ENCODE results near the gene ABRACL.
"Not testable (repeated sequence)": the region's sequence is repeated elsewhere in the genome, so short reads cannot be mapped to it uniquely, and the experiment has no call there.

Gene ABRACL

DNA sequence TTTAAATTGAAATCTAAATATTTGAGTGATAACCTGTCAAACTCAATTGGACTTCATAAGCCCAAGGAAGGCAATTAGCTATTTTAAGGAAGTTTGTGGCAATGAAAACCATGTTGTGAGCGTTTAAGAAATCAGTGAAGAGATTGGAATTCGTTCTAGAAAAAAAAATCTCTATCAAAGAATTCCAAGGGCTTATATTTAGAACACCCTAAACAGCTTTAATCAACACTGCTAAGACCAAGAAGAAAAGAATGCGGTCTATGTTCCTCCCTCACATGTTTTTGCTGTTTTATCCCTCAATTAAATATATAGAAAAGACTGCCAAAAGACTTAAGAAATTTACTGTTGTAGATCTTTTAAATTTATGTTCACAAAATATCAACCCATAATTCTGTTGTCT, 16.6 kb upstream of the ABRACL start:
- no peak for DNase-seq (ENCODE audit: low spot score)

DNA sequence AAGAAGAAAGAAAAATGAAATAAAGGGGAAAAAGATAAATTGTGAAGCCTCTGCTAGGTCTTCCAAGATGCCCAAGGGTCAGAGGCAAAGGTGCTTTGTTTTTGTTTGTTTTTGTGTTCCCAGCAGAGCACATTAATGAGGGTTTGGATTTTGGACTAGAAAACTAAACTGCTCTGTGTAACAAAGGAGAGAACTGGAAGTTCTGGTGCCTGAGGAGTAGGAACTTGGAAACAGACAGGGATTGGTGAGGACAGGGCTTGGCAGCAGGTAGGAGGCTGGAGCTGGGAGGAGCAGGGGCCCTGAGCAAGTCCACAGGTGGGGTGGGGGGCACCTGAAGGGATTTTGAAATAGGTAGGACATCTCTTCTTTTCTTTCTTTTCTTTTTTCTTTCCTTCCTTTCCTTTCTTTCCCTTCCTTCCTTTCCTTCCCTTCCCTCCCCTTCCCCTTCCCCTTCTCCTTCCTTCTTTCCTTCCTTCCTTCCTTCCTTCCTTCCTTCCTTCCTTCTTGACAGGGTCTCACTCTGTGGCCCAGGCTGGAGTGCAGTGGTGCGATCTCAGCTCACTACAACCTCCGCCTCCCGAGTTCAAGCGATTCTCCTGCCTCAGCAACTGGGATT, 15.3 kb upstream of the ABRACL start:
- DNase-seq (ENCODE audit: low spot score), result no peak

DNA sequence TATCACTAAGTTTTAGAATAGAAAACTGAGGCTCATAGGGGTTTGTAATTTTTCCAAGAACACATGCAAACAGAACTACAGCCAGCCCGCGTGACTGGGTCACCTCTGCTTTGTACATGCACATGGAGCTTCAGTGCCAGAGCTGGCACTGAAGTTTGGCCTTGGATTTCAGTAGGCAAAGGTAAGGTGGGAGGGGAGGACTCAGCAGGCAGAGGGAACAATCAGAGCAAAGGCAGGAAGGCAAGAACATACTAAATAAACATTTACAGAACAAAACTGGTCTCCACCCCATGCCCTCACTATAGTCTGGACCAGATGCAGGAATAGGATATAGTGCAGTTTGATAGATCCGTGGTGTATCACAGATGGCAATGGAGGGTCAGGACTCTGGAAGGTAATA, 13.6 kb upstream of the ABRACL start:
- no peak for DNase-seq (ENCODE audit: low spot score)

DNA sequence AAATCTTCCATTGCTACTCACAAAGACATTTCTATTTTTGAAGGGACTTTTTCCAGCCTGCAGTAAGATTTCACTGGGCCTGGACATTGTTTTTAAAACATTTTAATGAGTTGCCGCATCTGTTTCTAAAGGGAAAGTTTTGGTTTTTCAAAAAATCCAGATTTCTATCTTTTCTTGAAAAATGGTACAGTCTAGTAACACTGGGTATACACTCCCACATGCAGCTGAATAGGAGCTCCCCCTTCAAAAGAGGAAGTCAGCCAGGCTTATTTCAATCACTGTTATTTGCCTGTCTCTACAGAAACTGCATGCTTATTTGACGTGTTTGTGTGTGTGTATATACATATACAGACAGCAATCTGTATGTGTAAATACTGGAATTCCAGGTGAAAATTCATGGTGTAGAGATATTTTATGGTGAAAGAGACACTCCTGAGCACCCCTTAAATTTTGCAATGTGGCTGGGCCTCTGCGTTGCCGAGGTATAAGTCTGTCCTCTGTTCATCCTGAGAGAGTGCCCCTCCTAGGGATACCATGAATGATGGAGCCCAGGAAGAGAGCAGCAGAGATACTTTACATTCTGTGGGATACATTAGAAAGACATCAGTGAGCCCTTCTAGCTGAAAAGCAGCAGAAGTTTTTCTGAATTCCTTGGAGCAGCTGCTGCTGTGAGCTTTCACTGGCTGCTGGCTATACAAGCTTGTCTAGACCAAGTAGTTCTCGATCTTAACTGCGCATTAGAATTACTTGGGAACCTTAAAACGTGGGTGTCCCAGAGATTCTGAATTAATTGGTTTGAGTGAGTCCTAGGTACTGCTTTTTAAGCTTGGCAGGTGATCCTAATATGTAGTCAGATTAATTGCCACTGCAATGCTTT, 12.0 kb upstream of the ABRACL start:
- DNase-seq (ENCODE audit: low spot score), result no peak

DNA sequence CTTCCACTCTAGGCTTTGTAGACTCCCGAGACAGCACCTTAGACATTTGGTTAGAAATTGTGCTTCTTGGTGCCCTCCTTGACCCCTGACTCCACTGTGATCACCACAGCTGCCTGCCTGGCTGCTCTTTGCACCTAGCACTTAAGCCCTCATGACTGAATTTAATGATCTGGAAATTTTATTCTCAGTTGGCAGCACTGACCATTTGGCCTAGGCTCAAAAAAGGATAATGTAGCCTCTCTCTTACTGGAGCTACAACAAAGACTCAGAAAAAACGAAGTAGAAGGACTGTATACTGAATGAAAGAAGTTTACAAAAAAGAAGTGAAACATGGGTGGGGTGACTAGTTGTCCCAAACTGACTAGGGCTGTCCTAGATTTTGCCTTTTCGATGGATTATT, 11.3 kb upstream of the ABRACL start:
- no peak for DNase-seq (ENCODE audit: low spot score)

DNA sequence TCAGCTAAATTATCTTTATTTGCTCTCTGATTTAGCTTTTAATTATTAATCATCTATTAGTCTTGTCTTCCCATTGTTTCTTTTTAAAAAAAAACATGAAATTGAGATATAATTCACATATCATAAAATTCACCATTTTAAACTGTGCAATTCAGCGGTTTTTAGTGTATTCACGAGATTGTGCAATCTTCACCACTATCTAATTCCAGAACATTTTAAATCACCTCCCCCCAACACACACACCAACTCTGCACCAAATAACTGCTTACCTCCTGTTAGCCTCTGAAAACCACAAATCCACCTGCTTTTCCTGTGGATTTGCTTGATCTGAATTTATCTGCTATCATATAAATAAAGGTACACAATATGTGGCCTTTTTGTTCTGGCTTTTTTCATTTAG, 8.8 kb upstream of the ABRACL start:
- DNase-seq (ENCODE audit: low spot score), result no peak

DNA sequence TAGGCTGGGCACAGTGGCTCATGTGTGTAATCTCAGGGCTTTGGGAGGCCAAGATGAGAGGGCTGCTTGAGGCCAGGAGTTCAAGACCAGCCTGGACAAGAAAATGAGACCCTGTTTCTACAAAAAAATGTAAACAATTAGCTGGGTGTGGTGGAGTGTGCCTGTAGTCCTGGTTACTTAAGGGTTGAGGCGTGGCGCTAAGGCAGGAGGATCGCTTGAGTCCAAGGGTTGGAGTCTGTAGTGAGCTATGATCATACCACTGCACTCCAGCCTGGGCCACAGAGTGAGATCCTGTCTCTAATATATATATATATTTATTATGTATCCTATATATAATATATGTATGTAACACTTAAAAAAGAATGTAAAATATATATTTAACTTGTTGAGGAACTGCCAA, 7.9 kb upstream of the ABRACL start:
- DNase-seq (ENCODE audit: low spot score), result no peak

DNA sequence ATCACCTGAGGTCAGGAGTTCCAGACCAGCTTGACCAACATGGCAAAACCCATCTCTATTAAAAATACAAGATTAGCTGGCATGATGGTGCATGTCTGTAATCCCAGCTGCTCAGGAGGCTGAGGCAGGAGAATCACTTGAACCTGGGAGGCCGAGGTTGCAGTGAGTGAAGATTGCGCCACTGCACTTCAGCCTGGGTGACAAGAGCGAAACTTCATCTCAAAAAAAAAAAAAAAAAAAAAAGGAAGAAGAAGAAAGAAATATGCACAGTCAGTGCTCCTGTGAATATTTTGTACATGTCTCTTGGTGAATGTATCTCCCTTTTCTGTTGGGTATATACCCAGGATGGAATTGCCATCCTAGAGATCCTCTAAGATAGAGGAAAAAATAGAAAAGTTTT, 3.1 kb upstream of the ABRACL start:
- not testable (repeated sequence) for DNase-seq (ENCODE audit: low spot score)

DNA sequence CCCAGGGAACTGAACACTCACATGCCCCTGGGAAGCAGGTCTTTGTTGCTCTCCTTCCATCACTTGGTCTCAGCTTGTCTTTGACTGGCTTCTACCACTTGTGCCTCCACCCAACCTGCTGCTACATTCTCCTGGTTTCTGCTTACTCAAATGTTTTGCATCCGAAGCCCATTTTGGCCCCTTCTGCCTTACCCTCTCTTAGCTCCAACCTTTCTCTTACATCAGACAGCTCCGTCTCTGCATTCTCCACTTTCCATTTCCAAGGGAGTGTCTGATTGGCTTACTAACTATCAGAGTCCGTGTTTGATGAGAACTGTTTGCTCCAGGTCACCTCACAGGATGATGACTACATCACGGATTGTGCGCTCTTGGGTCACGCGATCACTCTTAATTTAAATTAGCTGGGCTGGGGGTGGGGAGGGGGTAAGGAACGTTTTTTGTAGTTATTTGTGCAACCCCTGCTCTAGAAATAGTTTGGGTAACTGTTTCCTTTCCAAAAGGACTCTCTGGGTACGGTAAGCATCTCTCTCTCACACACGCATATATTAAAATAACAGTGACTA, 844 bp upstream of the ABRACL start:
- DNase-seq (ENCODE audit: low spot score), result peak; percentile 48

DNA sequence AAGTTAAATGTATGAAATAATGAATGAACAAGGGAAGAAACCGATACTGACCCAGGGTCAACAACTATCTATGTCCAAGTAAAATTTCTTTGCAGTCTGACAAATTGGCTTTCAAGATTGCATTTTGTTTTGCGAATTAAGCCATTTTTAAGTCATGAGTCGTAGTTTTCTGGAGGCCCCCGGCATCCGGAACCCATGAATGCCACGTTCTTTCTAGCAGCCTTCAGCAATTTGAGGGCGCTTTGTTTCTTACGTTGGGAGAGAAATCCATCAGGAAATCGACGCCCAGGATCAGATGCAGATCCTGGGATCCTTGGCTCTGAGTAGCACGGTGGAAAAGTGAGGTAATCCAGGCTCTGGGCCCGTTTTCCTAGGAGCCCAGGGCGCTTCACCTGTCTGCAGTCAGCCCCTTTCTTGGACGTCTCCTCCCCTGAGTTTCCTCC, 309 bp upstream of the ABRACL start:
- DNase-seq (ENCODE audit: low spot score), result no peak

DNA sequence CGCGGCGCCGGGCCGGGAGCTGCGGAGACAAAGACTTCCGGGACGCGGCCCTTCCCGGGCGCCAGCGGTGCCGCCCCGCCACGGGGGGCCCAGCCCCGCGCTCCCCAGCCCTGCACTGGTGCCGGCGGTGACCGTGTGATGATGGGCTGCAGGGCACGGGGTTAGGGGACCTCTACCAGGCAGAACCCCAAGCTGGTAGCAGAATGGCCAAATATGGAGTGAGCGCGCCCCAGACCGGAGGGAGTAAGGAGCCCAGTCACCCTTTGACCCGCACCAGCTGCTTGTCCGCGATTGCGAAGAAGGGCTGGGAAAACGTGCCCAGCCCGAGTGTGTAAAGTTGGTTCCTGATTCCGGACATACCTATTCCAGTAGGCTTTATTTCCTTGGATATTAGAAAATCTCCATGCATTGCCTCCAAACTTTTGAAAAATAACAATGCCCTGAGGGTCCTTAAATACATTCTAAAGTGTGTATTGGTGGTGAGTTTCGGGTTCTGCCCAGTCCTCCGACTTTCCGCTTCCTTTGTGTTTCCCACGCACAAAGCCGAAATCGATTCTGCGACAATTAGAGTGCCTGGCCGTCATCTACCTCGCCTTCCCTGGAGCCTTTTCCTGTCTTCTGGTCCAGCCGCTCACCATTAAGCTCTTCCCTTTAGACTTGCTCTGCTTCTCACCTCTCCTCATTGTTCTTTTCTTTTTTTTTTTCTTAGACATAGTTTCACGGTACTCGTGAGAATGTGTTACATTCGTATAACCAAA, 1.1 kb downstream of the ABRACL start:
- peak; percentile 73 for DNase-seq (ENCODE audit: low spot score)

DNA sequence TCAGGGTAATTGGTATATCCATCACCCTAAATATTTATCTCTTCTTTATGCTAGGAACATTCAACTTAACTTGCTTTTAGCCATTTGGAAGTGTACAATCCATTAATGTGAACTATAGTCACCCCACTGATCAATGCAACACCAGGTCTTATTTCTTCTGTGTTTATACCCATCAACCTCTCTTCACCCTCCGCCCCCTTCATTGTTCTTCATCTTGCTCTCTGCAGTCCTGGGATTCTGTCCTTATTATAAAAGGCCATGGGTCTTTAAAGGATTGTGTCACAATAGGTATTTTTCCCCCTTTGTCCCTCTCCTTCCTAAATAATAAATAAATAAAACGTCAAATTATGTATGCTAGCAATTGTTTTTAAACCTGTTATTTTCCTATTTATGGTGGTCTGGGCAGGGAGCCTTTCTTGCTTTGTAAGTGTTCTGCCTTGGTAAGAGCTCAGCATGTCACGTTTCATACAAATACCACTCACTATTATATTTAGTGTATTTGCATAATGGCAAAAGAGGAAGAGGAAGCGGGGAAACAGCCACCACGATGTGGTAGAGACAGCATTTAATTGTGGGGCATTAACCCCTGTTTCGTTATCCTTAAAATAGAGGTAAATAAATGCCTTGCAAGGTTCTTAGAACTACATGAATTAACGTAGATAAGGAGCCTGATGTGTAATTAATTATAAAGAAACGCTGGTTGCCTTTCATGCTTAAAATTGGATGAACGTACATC, 1.9 kb downstream of the ABRACL start:
- DNase-seq (ENCODE audit: low spot score), result no peak

DNA sequence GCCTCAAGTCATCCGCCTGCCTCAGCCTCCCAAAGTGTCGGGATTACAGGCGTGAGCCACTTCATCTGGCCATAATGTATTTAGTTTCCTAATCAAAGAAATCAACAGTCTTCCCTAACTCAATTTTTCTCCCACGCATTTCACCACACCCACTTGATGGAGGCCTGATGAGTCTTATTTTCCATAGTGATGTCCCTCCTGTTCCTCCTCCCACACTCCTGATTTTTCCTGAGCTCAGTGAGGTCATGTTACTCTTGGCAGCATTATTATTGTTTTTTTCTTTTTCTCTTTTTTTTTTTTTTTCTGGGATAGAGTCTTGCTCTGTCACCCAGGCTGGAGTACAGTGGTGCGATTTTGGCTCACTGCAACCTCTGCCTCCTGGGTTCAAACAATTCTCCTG, 8.9 kb downstream of the ABRACL start:
- no peak for DNase-seq (ENCODE audit: low spot score)

DNA sequence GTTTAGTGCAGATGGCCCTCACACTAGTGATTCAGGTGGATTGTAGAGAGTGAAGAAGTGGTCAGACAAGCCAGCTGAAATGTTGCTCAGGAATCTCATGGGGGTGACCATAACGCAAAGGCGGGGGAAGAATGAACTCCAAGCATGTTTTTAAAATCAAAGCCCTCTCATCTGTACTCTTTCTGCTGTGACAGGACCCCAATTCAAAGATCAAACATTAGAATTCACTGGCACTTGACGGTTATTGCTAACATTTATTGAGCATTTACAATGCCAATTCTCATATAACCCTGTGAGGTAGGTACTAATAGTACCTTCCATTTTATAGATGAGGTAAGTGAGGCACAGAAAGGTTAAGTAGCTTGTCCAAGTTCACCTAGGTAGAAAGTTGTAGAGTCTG, 15.7 kb downstream of the ABRACL start:
- no peak for DNase-seq (ENCODE audit: low spot score)

DNA sequence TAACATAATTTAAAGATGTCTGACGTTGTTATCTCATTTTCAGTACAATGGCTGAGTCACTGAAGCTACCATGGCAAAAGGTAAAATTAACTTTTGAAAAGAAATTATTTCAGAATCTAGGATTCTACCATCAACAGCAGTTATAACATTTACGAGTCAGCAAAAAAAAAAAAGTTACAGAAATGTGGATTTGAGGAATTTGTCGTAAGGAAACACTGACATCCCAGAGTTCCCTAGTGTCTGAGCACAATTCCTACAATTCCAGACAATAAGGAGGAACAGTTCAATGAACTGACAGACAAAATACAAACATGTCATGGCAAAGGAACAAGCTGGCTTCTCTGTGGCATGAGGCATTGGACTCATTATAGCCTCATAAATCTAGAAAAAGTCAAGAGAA, 19.1 kb downstream of the ABRACL start:
- no peak for DNase-seq (ENCODE audit: low spot score)

DNA sequence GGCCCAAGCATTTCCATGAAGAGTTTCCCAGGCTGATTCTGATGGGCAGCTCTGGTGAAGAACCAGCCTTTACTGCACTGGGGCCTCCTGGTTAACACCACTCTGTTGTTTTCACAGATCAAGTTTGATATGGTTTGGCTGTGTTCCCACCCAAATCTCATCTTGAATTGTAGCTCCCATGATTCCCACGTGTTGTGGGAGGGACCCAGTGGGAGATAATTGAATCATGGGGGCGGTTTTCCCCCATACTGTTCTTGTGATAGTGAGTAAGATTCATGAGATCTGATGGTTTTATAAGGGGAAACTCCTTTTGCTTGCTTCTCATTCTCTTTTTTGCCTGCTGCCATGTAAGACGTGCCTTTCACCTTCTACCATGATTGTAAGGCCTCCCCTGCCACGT, 20.4 kb downstream of the ABRACL start:
- not testable (repeated sequence) for DNase-seq (ENCODE audit: low spot score)

DNA sequence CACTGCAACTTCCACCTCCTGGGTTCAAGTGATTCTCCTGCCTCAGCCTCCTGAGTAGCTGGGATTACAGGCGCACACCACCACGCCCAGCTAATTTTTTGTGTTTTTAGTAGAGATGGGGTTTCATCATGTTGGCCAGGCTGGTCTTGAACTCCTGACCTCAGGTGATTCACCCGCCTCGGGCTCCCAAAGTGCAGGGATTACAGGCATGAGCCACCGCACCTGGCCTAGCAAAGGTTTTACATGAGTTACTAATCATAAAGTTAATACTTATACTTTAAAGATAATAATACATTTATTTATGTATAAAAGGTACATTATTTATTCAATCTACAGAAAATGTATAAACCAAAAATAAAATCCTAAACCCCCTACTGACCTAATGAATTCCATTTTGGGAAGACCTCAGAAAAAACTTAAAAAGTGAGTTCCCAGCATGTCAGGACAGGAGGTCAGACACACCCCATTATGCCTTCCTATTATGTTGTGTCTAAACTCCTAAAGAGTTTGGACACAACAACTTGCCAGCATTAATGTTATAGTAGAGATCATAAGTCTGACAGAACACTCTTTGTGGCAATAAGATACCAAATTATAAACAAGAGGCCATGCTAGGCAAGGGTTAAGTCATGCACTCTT, 21.7 kb downstream of the ABRACL start:
- not testable (repeated sequence) for DNase-seq (ENCODE audit: low spot score)

DNA sequence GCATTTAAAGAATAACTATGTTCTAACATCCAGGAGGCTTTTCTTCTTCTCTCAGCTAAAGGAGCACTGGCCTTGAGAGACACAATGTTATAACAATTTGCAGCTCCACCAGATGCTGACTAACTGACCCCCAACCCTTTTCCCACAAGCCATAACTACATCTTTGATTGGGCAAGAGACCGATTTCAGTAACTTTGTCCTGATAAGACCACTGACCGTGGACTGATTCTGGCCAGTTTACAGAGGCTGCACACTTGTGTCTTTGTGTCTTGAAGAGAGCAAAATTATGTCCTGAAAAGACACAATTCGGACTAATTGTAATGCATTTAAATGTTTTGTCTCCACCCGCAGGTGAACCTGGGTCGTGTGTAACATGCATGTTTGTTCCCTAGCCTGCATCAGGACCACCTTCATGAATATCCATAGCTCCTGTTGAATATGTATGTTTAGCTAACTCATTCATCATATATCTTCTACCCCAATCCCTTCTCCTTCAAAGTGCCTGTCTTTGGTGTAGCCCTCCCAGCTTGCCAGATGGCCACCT, 22.3 kb downstream of the ABRACL start:
- DNase-seq (ENCODE audit: low spot score), result no peak

DNA sequence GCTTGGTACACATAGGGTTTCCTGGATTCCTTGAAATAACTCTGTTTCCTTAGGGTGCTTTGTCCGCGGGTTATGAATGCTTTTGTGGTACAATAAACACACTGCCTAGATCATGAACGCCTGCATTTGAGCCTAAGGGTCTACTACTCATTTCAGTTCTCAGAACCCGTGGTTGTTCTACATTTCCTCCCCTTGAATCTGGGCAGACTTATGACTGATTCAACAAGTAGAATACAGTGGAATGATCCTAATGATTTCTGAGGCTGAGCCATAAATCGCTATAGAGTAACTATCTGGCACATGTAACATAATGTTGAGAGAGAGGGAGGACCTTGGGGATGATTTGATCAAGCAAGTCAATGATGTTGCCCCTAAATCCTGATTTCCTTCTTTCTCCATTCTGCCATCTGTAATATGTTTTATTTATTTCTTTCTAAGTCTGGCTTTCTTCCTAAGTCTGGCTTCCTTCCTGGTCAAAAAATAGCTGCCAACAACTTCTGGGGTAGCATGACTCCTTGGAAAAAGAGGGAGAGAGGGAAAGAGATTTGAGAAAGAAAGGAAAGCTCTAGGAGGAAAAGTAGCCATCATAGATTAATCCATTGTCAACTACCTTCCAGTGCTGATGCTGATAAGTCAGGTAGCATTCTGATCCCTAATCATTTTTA, 23.0 kb downstream of the ABRACL start:
- DNase-seq (ENCODE audit: low spot score), result no peak

DNA sequence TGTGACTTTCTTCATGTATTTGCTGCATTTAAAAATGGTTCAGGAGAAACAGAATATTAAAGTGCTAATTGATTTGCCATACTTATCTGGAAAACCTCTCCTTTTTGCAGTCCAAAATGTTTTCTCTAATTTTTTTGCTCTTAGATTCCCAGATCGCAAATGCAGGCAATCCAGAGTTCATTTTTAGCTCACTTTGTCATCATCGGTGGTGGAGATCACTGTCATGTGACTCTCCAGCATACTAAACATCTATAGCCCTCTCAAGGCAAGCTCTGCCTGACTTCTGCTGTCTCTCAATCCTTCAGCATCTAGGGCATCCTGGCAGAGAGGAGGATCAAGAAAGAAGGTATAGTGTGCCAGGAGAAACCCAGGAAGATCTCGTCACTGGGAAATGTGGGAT, 24.8 kb downstream of the ABRACL start:
- no peak for DNase-seq (ENCODE audit: low spot score)

DNA sequence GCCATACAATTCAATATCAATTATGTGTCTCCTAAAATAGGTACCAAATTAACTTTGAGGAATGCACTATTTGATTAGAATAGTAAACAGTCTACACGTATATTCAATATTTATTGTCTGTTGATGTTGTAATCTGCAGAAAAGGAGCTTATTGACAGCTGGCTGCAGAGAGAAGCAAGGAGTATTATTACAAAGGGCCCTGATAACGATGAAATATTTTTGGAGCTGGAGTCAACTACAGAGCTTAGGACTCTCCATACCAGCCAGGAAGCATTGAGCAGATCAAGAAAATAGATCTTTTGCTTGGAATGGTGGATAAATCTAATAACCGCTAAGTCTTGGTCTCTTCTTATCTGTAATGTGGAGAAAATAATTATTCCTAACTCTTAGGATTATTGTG, 25.5 kb downstream of the ABRACL start:
- DNase-seq (ENCODE audit: low spot score), result no peak

All from ecto neural progenitor cell (in vitro differentiated cells).